ENCODE results near the gene PNPLA3.

- no peak for TF ChIP-seq CTCF (IDR thresholded peaks at IDR 0.05)
- TF ChIP-seq POLR2A (IDR thresholded peaks at IDR 0.05) = no peak
These were observed 41.4 kb upstream of the PNPLA3 start for GRCh38 chr22:43882122-43882767.

Measured in testis (tissue), 2 donors.